Activated CD8-positive, alpha-beta T cell treated with anti-CD3 and anti-CD28 coated beads, Interleukin-2, amount 10 ng/mL, durations not matched to agents 7 days and 5 days (primary cell): Measurements from ENCODE around the gene ARHGAP22. TPM values are rescaled to one million over a fixed set of nuclear protein-coding genes. Genes with fewer than 3 reads are reported as not detected.

Experiments used
- ATAC-seq: fragments of 150-1000 bp; cut with Tn5 transposase; one replicate; pipeline ENCODE4 v1.10.0; 2021; ENCODE audit warnings: moderate library complexity
- CTCF ChIA-PET: fragments of 350-600 bp; sonication (Branson Sonifier 250); formaldehyde crosslinking; loops from one replicate; lab custom pipeline; 2021; ENCODE audit warnings: antibody characterized with exemption; lab: Charles Lee
- POLR2A ChIA-PET: fragments of 350-600 bp; sonication (Branson Sonifier 250); formaldehyde crosslinking; loops from one replicate; lab custom pipeline; 2021; ENCODE audit warnings: antibody characterized with exemption; lab: Charles Lee
- DNase-seq: peaks from one replicate; pipeline ENCODE4 v3.0.0-alpha.2; 2020
- H3K27ac Mint-ChIP-seq: one replicate; pipeline ENCODE4 v1.8.0; 2021; ENCODE audit warnings: mild to moderate bottlenecking, mixed read lengths
- H3K27me3 Mint-ChIP-seq: one replicate; pipeline ENCODE4 v1.8.0; 2021; ENCODE audit warnings: low read depth, mixed read lengths
- H3K36me3 Mint-ChIP-seq: one replicate; pipeline ENCODE4 v1.8.0; 2021; ENCODE audit warnings: low read depth, mixed read lengths
- H3K4me1 Mint-ChIP-seq: one replicate; pipeline ENCODE4 v1.8.0; 2021; ENCODE audit warnings: low read depth, mixed read lengths
- H3K4me3 Mint-ChIP-seq: one replicate; pipeline ENCODE4 v1.8.0; 2021; ENCODE audit warnings: mild to moderate bottlenecking, mixed read lengths
- H3K9me3 Mint-ChIP-seq: one replicate; pipeline ENCODE4 v1.8.0; 2022; ENCODE audit warnings: mixed read lengths; ENCODE audit not compliant: insufficient read depth
- total RNA-seq, 2 experiments: library from RNA; stranded (reverse); gene quantifications; one replicate each; pipeline ENCODE4 v1.2.3, GENCODE V29; 2021

Gene ARHGAP22
- total RNA-seq, 2 experiments from 2014 or later = not detected

- H3K27ac Mint-ChIP-seq = no peak overlapping the region
- H3K4me1 Mint-ChIP-seq = peaks cover 3% of the 10 kb centered on the region
- H3K36me3 Mint-ChIP-seq = no peaks in the 10 kb centered on the region
- no peaks in the 10 kb centered on the region for H3K9me3 Mint-ChIP-seq
- ChIA-PET CTCF (interaction anchor here (0.9 to 7.3 kb wide), 3 partner anchors 13 to 54 kb away, joined by 3 to 68 read pairs (median 4); no protein-coding TSS in a partner anchor), POLR2A (no interaction called here)
- ATAC-seq (no peak), DNase-seq (no peak)
- H3K4me3 Mint-ChIP-seq = no peak overlapping the region
- peaks cover 36% of the 10 kb centered on the region for H3K27me3 Mint-ChIP-seq
Measured at GRCh38 chr10:48604039-48604990, 558 bp downstream of the ARHGAP22 start.

DNA sequence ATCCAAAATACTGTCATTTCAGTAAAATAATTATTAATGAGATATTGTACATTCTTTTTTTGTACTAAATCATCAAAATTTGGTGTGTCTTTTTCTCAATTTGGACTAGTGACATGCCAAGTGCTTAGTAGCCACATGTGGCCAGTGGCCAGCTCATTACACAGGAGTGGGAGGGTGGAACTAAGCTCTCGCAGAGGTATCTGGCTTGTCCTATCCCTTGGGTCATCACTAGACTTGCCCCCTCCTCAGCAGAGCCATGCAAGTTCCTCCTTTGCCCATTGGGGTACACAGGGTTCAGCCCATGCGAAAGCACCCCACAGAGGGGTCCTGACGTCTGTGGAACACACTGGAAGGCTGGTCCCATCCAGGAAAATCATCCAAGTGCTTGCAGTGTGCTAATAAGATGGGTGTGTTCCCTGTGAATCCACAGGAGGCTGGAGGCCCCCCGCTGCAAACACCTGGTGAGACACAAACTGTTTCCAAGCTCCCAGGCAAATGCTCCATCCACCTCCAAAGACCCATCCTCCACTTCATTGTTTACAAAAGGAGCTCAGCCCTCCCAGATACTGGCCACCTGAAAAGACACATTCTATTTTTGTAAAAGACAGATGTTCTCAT, 1.3 kb downstream of the ARHGAP22 start:
- no peak overlapping the region for H3K27ac Mint-ChIP-seq
- DNase-seq = no peak
- no peak for ATAC-seq
- no peaks in the 10 kb centered on the region for H3K9me3 Mint-ChIP-seq
- ChIA-PET POLR2A (no interaction called here), CTCF (interaction anchor here (0.9 kb wide), 1 partner anchor 55 kb away, joined by 3 read pairs; no protein-coding TSS in a partner anchor)
- no peak overlapping the region for H3K4me3 Mint-ChIP-seq
- peaks cover 3% of the 10 kb centered on the region for H3K4me1 Mint-ChIP-seq
- no peaks in the 10 kb centered on the region for H3K36me3 Mint-ChIP-seq
- peaks cover 36% of the 10 kb centered on the region for H3K27me3 Mint-ChIP-seq

DNA sequence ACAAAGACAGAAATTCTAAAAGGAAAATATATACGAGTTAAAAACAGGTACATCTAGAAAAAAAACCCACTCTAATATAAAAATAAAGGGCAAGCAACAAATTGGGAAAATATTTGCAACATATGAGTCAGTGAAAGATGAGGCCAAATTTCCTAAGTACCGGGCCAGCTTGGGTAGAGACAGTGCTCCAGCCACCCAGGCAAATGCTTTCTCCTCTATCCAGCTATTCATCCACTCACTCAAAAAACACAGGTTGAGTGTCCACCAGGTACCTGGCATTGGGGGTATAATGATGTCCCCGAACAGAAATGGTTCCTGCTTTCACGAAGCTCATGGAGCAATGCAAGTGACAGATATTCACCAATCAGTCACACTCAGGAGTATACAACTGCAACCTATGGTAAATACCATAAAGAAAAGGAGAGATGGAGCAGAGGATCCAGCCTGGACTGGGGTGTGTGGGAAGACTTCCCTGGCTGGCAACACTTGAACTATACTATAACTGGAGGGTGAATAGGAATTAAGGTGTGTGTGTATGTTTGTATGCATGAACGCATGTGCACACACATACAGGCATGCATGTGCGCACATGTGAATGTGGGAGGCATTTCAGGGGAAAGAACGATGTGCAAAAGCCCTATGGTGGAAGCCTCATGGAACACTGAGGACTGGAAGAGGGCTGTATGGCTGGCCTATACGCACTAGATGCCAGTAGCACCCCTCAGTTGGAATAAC, 2.3 kb downstream of the ARHGAP22 start:
- no peak overlapping the region for H3K27ac Mint-ChIP-seq
- H3K4me1 Mint-ChIP-seq = peaks cover 3% of the 10 kb centered on the region
- ATAC-seq (no peak), DNase-seq (no peak)
- CTCF ChIA-PET = interaction anchor here (0.6 kb wide), 1 partner anchor 54 kb away, joined by 3 read pairs; no protein-coding TSS in a partner anchor
- POLR2A ChIA-PET = no interaction called here
- H3K36me3 Mint-ChIP-seq = no peaks in the 10 kb centered on the region
- H3K4me3 Mint-ChIP-seq = no peak overlapping the region
- no peaks in the 10 kb centered on the region for H3K9me3 Mint-ChIP-seq
- peaks cover 40% of the 10 kb centered on the region for H3K27me3 Mint-ChIP-seq

DNA sequence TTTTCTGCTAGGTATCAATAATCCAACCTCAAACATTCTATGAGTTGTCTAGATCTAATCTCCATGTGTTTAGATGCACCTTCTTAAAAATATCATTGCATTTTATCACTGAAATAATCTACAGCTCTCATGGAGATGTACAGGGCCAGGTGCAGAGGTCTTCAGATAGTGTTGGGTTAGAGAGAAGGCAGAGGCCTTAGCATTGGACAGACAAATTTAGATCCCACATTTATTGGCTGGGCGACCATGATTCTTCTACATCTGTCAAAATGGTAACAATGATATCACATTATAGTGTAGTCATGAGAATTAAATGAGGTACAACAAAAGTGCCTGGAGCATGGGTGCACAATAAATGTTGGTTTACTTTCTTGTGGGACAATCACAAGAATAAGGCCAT, 3.1 kb downstream of the ARHGAP22 start:
- peaks cover 3% of the 10 kb centered on the region for H3K4me1 Mint-ChIP-seq
- ATAC-seq (no peak), DNase-seq (no peak)
- ChIA-PET CTCF (interaction anchor here (0.6 kb wide), 1 partner anchor 55 kb away, joined by 3 read pairs; no protein-coding TSS in a partner anchor), POLR2A (no interaction called here)
- H3K27ac Mint-ChIP-seq = no peak overlapping the region
- H3K9me3 Mint-ChIP-seq = no peaks in the 10 kb centered on the region
- H3K36me3 Mint-ChIP-seq = no peaks in the 10 kb centered on the region
- H3K4me3 Mint-ChIP-seq = no peak overlapping the region
- peaks cover 40% of the 10 kb centered on the region for H3K27me3 Mint-ChIP-seq

GRCh38 chr10:48600645-48601505, 4.0 kb downstream of the ARHGAP22 start:
- CTCF ChIA-PET = no interaction called here
- DNase-seq (no peak), ATAC-seq (no peak)
- POLR2A ChIA-PET = no interaction called here
- Mint-ChIP-seq H3K36me3 (no peaks in the 10 kb centered on the region), H3K27ac (no peak overlapping the region), H3K9me3 (no peaks in the 10 kb centered on the region), H3K27me3 (peaks cover 33% of the 10 kb centered on the region), H3K4me1 (peaks cover 3% of the 10 kb centered on the region), H3K4me3 (no peak overlapping the region)

DNA sequence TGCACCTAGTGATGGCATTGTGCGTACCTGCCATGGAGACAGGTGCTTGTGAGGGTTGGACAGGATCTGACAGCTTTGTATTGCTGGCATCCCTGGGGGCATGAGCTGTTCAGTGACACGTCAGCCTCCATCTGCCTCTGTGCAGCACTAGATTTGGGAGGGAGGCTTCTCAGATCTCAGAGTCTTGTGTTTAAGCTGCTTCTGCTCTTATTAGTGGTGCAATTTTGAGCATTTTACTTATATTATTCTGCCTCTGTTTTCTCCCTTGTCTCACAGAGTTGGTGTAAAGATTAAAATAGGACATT, 5.1 kb downstream of the ARHGAP22 start:
- Mint-ChIP-seq H3K36me3 (no peaks in the 10 kb centered on the region), H3K4me3 (no peak overlapping the region), H3K9me3 (no peaks in the 10 kb centered on the region), H3K4me1 (peaks cover 2% of the 10 kb centered on the region), H3K27me3 (peaks cover 25% of the 10 kb centered on the region), H3K27ac (no peak overlapping the region)
- no peak for ATAC-seq
- POLR2A ChIA-PET = no interaction called here
- CTCF ChIA-PET = interaction anchor here (1.6 kb wide), 1 partner anchor 57 kb away, joined by 7 read pairs; no protein-coding TSS in a partner anchor
- DNase-seq = no peak

- CTCF ChIA-PET = interaction anchor here (1.6 kb wide), 1 partner anchor 57 kb away, joined by 7 read pairs; no protein-coding TSS in a partner anchor
- H3K4me1 Mint-ChIP-seq = no peaks in the 10 kb centered on the region
- POLR2A ChIA-PET = no interaction called here
- H3K9me3 Mint-ChIP-seq = no peaks in the 10 kb centered on the region
- no peak overlapping the region for H3K4me3 Mint-ChIP-seq
- no peaks in the 10 kb centered on the region for H3K36me3 Mint-ChIP-seq
- ATAC-seq (no peak), DNase-seq (no peak)
- peaks cover 19% of the 10 kb centered on the region for H3K27me3 Mint-ChIP-seq
- H3K27ac Mint-ChIP-seq = no peak overlapping the region
Measured at GRCh38 chr10:48598936-48599829, 5.7 kb downstream of the ARHGAP22 start.

DNA sequence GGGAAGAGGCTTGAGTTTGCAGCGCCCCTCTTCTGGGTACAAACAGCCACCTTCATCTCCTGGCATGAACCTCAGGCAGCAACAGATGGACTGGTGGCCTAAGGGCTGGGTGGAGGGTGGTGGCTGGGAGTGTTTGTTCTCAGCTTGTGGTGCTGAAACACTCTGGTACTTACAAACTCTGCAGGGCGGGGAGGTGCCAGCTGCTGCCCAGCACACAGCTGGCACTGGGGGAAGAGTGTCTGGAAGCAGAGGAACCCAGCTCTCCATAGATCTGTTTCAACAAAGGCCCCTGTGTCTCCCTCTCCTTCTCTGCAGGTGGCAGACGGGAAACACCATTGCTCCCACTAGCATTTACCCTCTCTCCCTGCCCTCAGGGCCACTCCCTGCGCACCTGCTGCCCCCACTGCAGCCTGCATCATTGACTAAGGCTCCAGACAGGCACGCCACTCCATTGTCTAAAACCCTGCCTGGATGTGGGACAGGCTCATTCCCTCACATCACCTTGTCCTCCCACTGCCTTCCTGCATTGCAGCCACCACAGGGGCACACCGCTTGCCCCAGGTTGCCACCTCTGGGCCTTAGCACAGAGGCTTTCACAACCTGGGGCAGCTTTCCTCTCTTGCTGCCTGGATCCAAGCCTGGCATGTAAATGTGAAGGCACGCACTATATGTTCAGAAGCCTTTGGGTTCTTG, 6.5 kb downstream of the ARHGAP22 start:
- no peaks in the 10 kb centered on the region for H3K36me3 Mint-ChIP-seq
- ChIA-PET CTCF (interaction anchor here (1.6 kb wide), 1 partner anchor 58 kb away, joined by 7 read pairs; no protein-coding TSS in a partner anchor), POLR2A (no interaction called here)
- peaks cover 13% of the 10 kb centered on the region for H3K27me3 Mint-ChIP-seq
- ATAC-seq = no peak
- H3K4me1 Mint-ChIP-seq = no peaks in the 10 kb centered on the region
- H3K4me3 Mint-ChIP-seq = no peak overlapping the region
- no peak for DNase-seq
- no peaks in the 10 kb centered on the region for H3K9me3 Mint-ChIP-seq
- no peak overlapping the region for H3K27ac Mint-ChIP-seq

DNA sequence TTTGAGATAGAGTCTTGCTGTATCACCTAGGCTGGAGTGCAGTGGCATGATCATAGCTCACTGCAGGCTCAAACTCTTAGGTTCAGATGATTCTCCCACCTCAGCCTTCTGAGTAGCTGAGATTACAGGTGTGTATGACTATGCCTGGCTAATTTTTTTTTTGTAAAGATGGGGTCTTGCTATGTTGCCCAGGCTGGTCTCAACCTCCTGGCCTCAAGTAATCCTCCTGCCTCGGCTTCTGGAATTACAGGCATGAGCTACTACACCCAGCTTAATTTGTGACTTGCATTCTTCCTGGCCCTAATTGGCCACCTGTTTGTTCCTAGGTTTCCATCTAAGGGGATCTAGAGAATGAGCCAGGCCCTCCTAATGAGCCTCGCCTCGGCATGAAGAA, 9.3 kb downstream of the ARHGAP22 start:
- ATAC-seq (no peak), DNase-seq (no peak)
- no peaks in the 10 kb centered on the region for H3K9me3 Mint-ChIP-seq
- H3K27ac Mint-ChIP-seq = no peak overlapping the region
- ChIA-PET CTCF (interaction anchor here (0.6 to 1.7 kb wide), 3 partner anchors 13 to 464 kb away, joined by 3 to 7 read pairs (median 5); no protein-coding TSS in a partner anchor), POLR2A (no interaction called here)
- H3K27me3 Mint-ChIP-seq = peaks cover 4% of the 10 kb centered on the region
- H3K4me1 Mint-ChIP-seq = no peaks in the 10 kb centered on the region
- no peaks in the 10 kb centered on the region for H3K36me3 Mint-ChIP-seq
- H3K4me3 Mint-ChIP-seq = no peak overlapping the region
